ENCODE data around the gene TREML4.

TREML4 gene

DNA sequence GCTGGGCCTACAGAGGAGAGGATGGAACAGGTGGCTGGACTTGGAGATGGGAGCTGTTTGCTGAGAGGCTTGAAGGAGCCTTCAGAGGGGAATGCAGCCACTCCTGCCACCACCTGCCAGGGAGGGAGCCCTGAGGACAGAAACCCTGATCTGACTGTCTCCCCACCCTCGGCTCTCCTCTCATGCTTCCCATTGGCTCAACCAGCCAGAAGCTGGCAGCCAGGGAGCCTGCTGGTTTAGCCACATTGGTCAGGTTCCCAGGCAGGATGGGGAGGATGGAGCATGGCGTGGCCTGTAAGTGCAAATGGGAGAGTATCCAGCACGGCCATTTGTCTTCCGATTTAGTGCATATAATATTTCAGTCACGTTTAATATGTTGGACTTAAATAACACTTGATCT, 45.6 kb downstream of the TREML4 start:
- ATAC-seq (ENCODE audit: insufficient read depth, low read depth) = no peak
- peaks cover 2% of the 10 kb centered on the region for H3K4me1 ChIP-seq (ENCODE audit: insufficient read depth, low read length)
- no peak for DNase-seq
- no peak overlapping the region for H3K4me2 ChIP-seq (ENCODE audit: insufficient read depth, low read length)
- H3K4me3 ChIP-seq (ENCODE audit: low read depth in 1 of 2, low read length in 2 of 2) = no peak overlapping the region
- no peak overlapping the region for H2AFZ ChIP-seq (ENCODE audit: low read depth, low read length)
- no peaks in the 10 kb centered on the region for H4K20me1 ChIP-seq (ENCODE audit: insufficient read depth, low read length)
- H3K36me3 ChIP-seq (ENCODE audit: insufficient read depth, low read length) = no peaks in the 10 kb centered on the region
- H3K9ac ChIP-seq (ENCODE audit: low read depth, low read length) = no peak overlapping the region
- no peak overlapping the region for H3K27ac ChIP-seq (ENCODE audit: low read length)
- no peaks in the 10 kb centered on the region for H3K27me3 ChIP-seq (ENCODE audit: insufficient read depth, low read length, poor library complexity)
- H3K79me2 ChIP-seq (ENCODE audit: insufficient read depth, low read length) = no peaks in the 10 kb centered on the region
- H3K9me3 ChIP-seq (ENCODE audit: insufficient read depth, low read length, severe bottlenecking) = no peaks in the 10 kb centered on the region
- TF ChIP-seq EZH2 (IDR thresholded peaks at IDR 0.05; ENCODE audit: borderline replicate concordance, low read depth, low read length, severe bottlenecking) = no peak
- TF ChIP-seq, protein P1, sequence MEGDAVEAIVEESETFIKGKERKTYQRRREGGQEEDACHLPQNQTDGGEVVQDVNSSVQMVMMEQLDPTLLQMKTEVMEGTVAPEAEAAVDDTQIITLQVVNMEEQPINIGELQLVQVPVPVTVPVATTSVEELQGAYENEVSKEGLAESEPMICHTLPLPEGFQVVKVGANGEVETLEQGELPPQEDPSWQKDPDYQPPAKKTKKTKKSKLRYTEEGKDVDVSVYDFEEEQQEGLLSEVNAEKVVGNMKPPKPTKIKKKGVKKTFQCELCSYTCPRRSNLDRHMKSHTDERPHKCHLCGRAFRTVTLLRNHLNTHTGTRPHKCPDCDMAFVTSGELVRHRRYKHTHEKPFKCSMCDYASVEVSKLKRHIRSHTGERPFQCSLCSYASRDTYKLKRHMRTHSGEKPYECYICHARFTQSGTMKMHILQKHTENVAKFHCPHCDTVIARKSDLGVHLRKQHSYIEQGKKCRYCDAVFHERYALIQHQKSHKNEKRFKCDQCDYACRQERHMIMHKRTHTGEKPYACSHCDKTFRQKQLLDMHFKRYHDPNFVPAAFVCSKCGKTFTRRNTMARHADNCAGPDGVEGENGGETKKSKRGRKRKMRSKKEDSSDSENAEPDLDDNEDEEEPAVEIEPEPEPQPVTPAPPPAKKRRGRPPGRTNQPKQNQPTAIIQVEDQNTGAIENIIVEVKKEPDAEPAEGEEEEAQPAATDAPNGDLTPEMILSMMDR (IDR thresholded peaks at IDR 0.05; ENCODE audit: borderline replicate concordance, extremely low read depth, low read length, poor library complexity, severe bottlenecking) = no peak

DNA sequence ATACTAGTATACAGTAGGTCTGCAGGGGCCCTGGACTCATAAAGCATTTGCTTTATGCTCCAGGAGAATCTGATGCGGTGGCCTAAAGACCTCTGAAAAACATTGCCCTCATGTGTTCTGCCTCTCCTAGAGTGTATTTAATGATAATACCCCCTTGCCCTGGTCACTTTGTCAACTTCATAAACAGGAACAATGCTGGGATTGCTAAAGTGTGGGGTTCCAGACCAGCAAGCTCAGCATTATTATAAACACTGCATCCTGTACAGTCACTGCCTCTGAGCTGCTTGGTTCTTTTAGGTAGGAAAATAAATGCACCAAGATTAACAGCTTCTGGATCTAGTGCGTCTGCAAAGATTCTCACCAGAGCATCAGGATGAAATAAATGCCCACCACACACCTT, 46.1 kb downstream of the TREML4 start:
- TF ChIP-seq, protein P1 (IDR thresholded peaks at IDR 0.05; ENCODE audit: borderline replicate concordance, extremely low read depth, low read length, poor library complexity, severe bottlenecking) = no peak

DNA sequence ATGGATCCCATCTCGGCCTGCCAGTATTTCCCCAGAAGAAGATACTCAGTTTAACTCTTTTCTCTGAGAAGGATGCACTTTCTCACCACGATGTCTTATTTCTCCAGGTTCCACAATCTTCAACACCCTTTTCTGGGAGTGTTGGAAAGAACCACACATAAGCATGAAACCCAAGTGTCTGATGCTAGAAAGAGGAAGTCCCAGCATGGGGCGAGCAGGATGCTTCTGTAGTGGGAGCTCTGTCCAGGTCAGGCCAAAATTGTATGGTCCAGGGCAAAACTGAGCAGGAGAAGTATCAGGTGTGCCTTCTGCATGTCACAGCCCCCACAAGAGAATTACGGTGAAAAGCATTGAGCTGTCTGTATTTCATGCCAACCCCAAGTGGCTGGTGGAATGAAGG, 47.3 kb downstream of the TREML4 start:
- Histone ChIP-seq H3K9me3 (ENCODE audit: insufficient read depth, low read length, severe bottlenecking) (no peaks in the 10 kb centered on the region), H3K9ac (ENCODE audit: low read depth, low read length) (no peak overlapping the region), H3K79me2 (ENCODE audit: insufficient read depth, low read length) (no peaks in the 10 kb centered on the region), H3K4me1 (ENCODE audit: insufficient read depth, low read length) (peaks cover 10% of the 10 kb centered on the region), H3K4me3 (ENCODE audit: low read depth in 1 of 2, low read length in 2 of 2) (no peak overlapping the region), H3K36me3 (ENCODE audit: insufficient read depth, low read length) (no peaks in the 10 kb centered on the region), H4K20me1 (ENCODE audit: insufficient read depth, low read length) (no peaks in the 10 kb centered on the region), H2AFZ (ENCODE audit: low read depth, low read length) (no peak overlapping the region), H3K27ac (ENCODE audit: low read length) (no peak overlapping the region), H3K4me2 (ENCODE audit: insufficient read depth, low read length) (no peak overlapping the region), H3K27me3 (ENCODE audit: insufficient read depth, low read length, poor library complexity) (no peaks in the 10 kb centered on the region)
- ATAC-seq (ENCODE audit: insufficient read depth, low read depth) (no peak), DNase-seq (no peak)
- no peak for TF ChIP-seq EZH2 (IDR thresholded peaks at IDR 0.05; ENCODE audit: borderline replicate concordance, low read depth, low read length, severe bottlenecking)
- TF ChIP-seq, protein P1 (IDR thresholded peaks at IDR 0.05; ENCODE audit: borderline replicate concordance, extremely low read depth, low read length, poor library complexity, severe bottlenecking) = no peak

More for the DNA sequence above, 46.1 kb downstream of the TREML4 start:
- Histone ChIP-seq H3K27ac (ENCODE audit: low read length) (no peak overlapping the region), H3K27me3 (ENCODE audit: insufficient read depth, low read length, poor library complexity) (no peaks in the 10 kb centered on the region), H3K4me3 (ENCODE audit: low read depth in 1 of 2, low read length in 2 of 2) (no peak overlapping the region), H3K4me1 (ENCODE audit: insufficient read depth, low read length) (peaks cover 8% of the 10 kb centered on the region), H2AFZ (ENCODE audit: low read depth, low read length) (no peak overlapping the region), H3K79me2 (ENCODE audit: insufficient read depth, low read length) (no peaks in the 10 kb centered on the region), H3K4me2 (ENCODE audit: insufficient read depth, low read length) (no peak overlapping the region), H3K36me3 (ENCODE audit: insufficient read depth, low read length) (no peaks in the 10 kb centered on the region), H4K20me1 (ENCODE audit: insufficient read depth, low read length) (no peaks in the 10 kb centered on the region), H3K9me3 (ENCODE audit: insufficient read depth, low read length, severe bottlenecking) (no peaks in the 10 kb centered on the region), H3K9ac (ENCODE audit: low read depth, low read length) (no peak overlapping the region)
- DNase-seq (no peak), ATAC-seq (ENCODE audit: insufficient read depth, low read depth) (no peak)

DNA sequence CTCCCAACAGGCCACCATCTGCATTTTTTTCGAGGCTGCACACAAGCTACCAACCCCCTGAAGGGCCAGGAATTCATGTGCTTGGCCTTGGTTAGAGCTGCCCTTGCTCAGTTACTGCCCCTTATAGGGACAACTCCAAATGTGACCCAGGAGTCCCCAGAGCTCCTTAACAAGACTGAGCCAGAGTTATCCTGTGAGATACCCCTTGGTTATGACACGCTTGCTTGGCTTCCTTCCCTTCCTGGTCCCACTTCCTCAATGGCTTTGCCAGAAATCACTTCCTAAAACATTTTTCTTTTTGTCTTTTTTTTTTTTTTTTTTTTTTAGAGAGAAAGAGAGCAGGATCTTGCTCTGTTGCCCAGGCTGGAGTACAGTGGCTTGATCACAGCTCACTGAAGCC, 49.5 kb downstream of the TREML4 start:
- H3K27ac ChIP-seq (ENCODE audit: low read length) = no peak overlapping the region
- H3K36me3 ChIP-seq (ENCODE audit: insufficient read depth, low read length) = no peaks in the 10 kb centered on the region
- no peak overlapping the region for H3K4me2 ChIP-seq (ENCODE audit: insufficient read depth, low read length)
- no peak for TF ChIP-seq EZH2 (IDR thresholded peaks at IDR 0.05; ENCODE audit: borderline replicate concordance, low read depth, low read length, severe bottlenecking)
- TF ChIP-seq, protein P1 (IDR thresholded peaks at IDR 0.05; ENCODE audit: borderline replicate concordance, extremely low read depth, low read length, poor library complexity, severe bottlenecking) = no peak
- H3K27me3 ChIP-seq (ENCODE audit: insufficient read depth, low read length, poor library complexity) = no peaks in the 10 kb centered on the region
- ATAC-seq (ENCODE audit: insufficient read depth, low read depth) (no peak), DNase-seq (no peak)
- H3K9ac ChIP-seq (ENCODE audit: low read depth, low read length) = no peak overlapping the region
- H3K9me3 ChIP-seq (ENCODE audit: insufficient read depth, low read length, severe bottlenecking) = no peaks in the 10 kb centered on the region
- no peaks in the 10 kb centered on the region for H4K20me1 ChIP-seq (ENCODE audit: insufficient read depth, low read length)
- no peaks in the 10 kb centered on the region for H3K79me2 ChIP-seq (ENCODE audit: insufficient read depth, low read length)
- no peak overlapping the region for H2AFZ ChIP-seq (ENCODE audit: low read depth, low read length)
- no peak overlapping the region for H3K4me3 ChIP-seq (ENCODE audit: low read depth in 1 of 2, low read length in 2 of 2)
- H3K4me1 ChIP-seq (ENCODE audit: insufficient read depth, low read length) = peaks cover 10% of the 10 kb centered on the region
